Measurements from ENCODE around the gene ZNF740. TPM values are rescaled to one million over a fixed set of nuclear protein-coding genes. Genes with fewer than 3 reads are reported as not detected.
A peak's percentile ranks its signal among the peaks of the same experiment; 100 is the strongest.

The ZNF740 gene
- total RNA-seq, 1 experiment from 2014 or later, result 41.2 TPM

GRCh38 chr12:53239643-53240258, 59.2 kb downstream of the ZNF740 start:
- Histone ChIP-seq H2BK15ac (ENCODE audit: low read depth, low read length) (no peak overlapping the region), H3K23me2 (ENCODE audit: insufficient read length, low read depth, low read length, poor library complexity, severe bottlenecking) (no peaks in the 10 kb centered on the region), H3K9me3 (ENCODE audit: control insufficient read depth, low read depth, low read length) (no peaks in the 10 kb centered on the region), H2BK5ac (ENCODE audit: insufficient read length, low read length) (no peak overlapping the region), H4K20me1 (ENCODE audit: control insufficient read depth, insufficient read depth, insufficient read length) (no peaks in the 10 kb centered on the region), H3K14ac (ENCODE audit: insufficient read depth, low read length) (no peak overlapping the region), H4K5ac (ENCODE audit: insufficient read length, low read depth, low read length) (no peak overlapping the region), H2AK5ac (ENCODE audit: insufficient read length, low read length) (no peak overlapping the region), H2BK120ac (ENCODE audit: low read depth, low read length, poor library complexity, severe bottlenecking) (no peak overlapping the region), H3K23ac (ENCODE audit: insufficient read length, low read depth, low read length) (no peak overlapping the region), H3K79me1 (ENCODE audit: insufficient read depth, low read depth, low read length, poor library complexity, severe bottlenecking) (no peaks in the 10 kb centered on the region), H3T11ph (ENCODE audit: low read length) (no peak overlapping the region), H2AFZ (ENCODE audit: low read length) (no peak overlapping the region), H3K4me2 (ENCODE audit: insufficient read depth, insufficient read length, low read length) (no peak overlapping the region), H3K27me3 (ENCODE audit: insufficient read depth, low read length) (peaks cover 3% of the 10 kb centered on the region; the same call in 1 of the 2 replicates), H3K79me2 (ENCODE audit: insufficient read depth, low read length) (no peaks in the 10 kb centered on the region; the same call in 1 of the 2 replicates), H2BK20ac (ENCODE audit: low read depth, low read length, poor library complexity, severe bottlenecking) (no peak overlapping the region), H3K9ac (ENCODE audit: extremely low read depth, insufficient read length, low read length) (no peak overlapping the region), H2BK12ac (ENCODE audit: insufficient read length, low read depth, low read length) (no peak overlapping the region), H3K4ac (ENCODE audit: low read depth, low read length) (no peak overlapping the region), H4K8ac (replicated peaks; ENCODE audit: insufficient read length, low read depth, low read length) (no peak overlapping the region), H3K27ac (ENCODE audit: insufficient read length, low read depth, low read length) (no peak overlapping the region), H3K56ac (ENCODE audit: insufficient read length, low read depth, low read length) (no peak overlapping the region), H4K91ac (ENCODE audit: insufficient read length, low read depth, low read length) (no peak overlapping the region), H3K4me1 (ENCODE audit: insufficient read depth, low read length) (peaks cover 6% of the 10 kb centered on the region; the same call in 1 of the 2 replicates), H3K18ac (ENCODE audit: insufficient read length, low read depth, low read length) (no peak overlapping the region)
- Mint-ChIP-seq H3K4me1 (peaks cover 63 to 65% of the 10 kb centered on the region in 2 experiments), H3K36me3 (ENCODE audit: insufficient read depth in 1 of 3, low read depth in 3 of 3) (no peaks in the 10 kb centered on the region), H3K4me3 (no peak overlapping the region), H3K27ac (no peak overlapping the region), H3K9me3 (no peaks in the 10 kb centered on the region; a peak in 1 of 5 replicates), H3K27me3 (ENCODE audit: low read depth) (peaks cover 4% of the 10 kb centered on the region)
- no peak for TF ChIP-seq CTCF (conservative IDR thresholded peaks at IDR 0.05)
- WGBS (ENCODE audit: extremely low coverage, insufficient read length, low lambda C conversion rate), result no CpG with 5 or more reads among the region's 10 CpGs
- DNase-seq, result peak; percentile 24
